A549 (cell line): Measurements from ENCODE around the gene C10orf67.

Experiments used
- CTCF ChIP-seq: fragments of >200 bp; sonication (Bioruptor Twin); formaldehyde crosslinking; IDR thresholded peaks from 3 replicates; pipeline ENCODE4 v1.5.1; 2016
- EP300 ChIP-seq, 2 experiments: fragments of >200 bp; sonication (Bioruptor Twin); formaldehyde crosslinking; IDR thresholded peaks; 2 replicates in 1 of 2; 3 replicates in 1 of 2; pipeline ENCODE4 v1.6.1; 2016 to 2017
- POLR2A ChIP-seq: IDR thresholded peaks from 2 replicates; pipeline ENCODE4 v1.6.1; 2012; ENCODE audit warnings: mild to moderate bottlenecking, low read length

DNA sequence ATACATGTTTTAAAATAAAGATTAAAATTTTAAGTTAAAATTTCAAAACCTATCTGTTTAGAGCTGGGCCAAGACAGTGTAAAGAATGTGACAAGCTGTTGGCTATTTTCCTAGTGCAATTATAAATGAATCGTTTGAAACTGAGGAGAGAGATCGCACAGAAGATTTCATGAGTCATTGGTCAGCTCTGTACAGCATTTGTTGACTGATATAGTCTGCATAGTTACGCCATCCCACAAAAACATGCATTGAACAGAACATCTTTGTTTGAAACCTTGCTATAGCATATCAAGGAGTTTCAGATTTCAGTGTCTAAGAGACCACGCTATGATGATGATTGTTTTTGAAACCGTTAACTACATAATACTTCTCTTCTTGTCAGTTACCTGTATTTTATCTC lies 1.3 kb upstream of the C10orf67 start:
- TF ChIP-seq EP300 (IDR thresholded peaks at IDR 0.05) (no peak), CTCF (no peak), POLR2A (no peak)
